GM12873 (cell line): ENCODE data around the gene KIT.

ENCODE experiments used
- CTCF ChIP-seq: IDR thresholded peaks from 2 replicates; pipeline ENCODE4 v1.5.1; 2012; ENCODE audit warnings: low read depth, mild to moderate bottlenecking, moderate library complexity, low read length, control low read depth; ENCODE audit not compliant: insufficient read depth; ENCODE audit errors: missing control alignments

The KIT gene

DNA sequence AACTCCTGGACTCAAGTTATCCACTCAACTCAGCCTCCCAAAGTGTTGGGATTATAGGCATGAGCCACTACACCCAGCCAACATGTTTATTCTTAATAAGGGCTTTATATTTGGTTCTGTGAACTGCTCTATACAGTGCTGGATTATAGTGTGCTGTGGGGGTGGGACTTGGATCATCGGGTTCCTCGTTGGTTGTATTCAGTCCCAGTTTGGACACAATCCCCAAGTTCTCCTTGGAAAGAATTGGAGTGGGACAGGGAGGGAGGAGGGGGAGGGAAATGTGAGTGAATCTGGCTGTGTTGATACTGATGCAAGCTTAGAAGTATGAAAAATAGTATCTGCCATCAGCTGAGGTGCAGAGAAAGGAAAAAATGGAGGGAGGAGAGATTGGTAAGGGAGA, 121.3 kb downstream of the KIT start:
- no peak for TF ChIP-seq CTCF

GRCh38 chr4:54779476-54780148, 121.9 kb downstream of the KIT start:
- no peak for TF ChIP-seq CTCF

DNA sequence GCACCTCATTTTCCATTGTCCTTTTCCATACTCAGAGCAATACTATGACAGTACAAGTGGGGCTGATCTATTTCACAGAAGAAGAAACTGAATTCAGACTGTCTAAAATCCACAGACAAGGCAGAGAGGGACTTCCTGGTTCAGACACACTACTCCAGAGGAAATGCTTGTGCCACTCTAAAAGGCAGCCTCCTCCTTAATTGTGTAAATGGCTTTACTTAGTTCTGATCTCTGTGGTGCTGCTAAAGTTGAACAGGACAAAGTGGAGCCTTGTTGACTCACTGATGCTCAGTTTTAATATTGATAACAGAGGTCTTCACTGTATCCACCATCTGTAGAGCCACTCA, 122.4 kb downstream of the KIT start:
- TF ChIP-seq CTCF: no peak

- no peak for TF ChIP-seq CTCF
These were observed 124.0 kb downstream of the KIT start for GRCh38 chr4:54781756-54782155.

- no peak for TF ChIP-seq CTCF
These were observed 125.8 kb downstream of the KIT start for GRCh38 chr4:54783402-54784110.

DNA sequence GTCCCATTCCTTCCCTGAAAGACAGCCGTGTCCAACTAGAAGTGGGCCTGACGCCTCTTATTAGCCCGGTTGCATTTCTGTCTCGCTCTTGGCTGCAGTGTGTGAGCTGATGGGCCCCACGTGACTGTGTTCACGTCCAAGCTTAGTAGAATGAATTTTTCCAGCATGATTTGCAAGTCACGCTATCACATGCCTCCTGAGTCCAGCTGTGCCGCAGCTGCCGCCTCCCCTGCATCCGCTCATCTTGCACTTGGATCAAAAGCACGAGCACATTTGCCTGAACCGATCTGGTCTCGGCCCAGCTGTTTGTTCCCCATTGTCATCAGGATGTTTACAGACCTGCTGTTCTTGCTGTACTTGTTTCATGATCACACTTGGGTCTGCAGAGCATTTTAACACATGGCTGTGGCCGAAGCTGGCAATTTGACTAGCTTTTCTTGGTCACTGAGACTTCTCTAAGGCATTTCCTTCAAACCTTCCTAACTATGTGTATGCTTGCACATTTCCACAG, 126.5 kb downstream of the KIT start:
- TF ChIP-seq CTCF: no peak
